IMR-90 (cell line): ENCODE data around the gene PPP1R14C. TPM values are rescaled to one million over a fixed set of nuclear protein-coding genes. Genes with fewer than 3 reads are reported as not detected.

Experiments used
- ATAC-seq: fragments of 200-7000 bp; cut with Tn5 transposase; 2 replicates; pipeline ENCODE4 v1.9.1; 2020; ENCODE audit warnings: low read depth, mild to moderate bottlenecking, moderate library complexity
- BruUV-seq: library from RNA; stranded (reverse); fragments of 400-500 nt; replicated peaks from 2 replicates; lab custom pipeline; 2021; lab: Mats Ljungman, UMichigan
- CTCF ChIA-PET: fragments of 300-600 bp; formaldehyde crosslinking; extraction: SDS; loops from one replicate; lab custom pipeline; 2021; ENCODE audit warnings: antibody characterized with exemption; lab: Yijun Ruan, JAX
- POLR2A ChIA-PET: fragments of 300-600 bp; sonication (Branson Sonifier 250); formaldehyde crosslinking; loops from one replicate; lab custom pipeline; 2022; ENCODE audit warnings: antibody characterized with exemption; ENCODE audit not compliant: unreplicated experiment; lab: Charles Lee
- DNase-seq: peaks from one replicate; pipeline ENCODE4 v3.0.0; 2013
- H2AFZ ChIP-seq: replicated peaks from 2 replicates; pipeline ENCODE3; 2013; ENCODE audit warnings: low read length, mild to moderate bottlenecking; ENCODE audit not compliant: poor library complexity
- H2AK5ac ChIP-seq: 2 replicates; pipeline ENCODE4 v1.6.1; 2013; ENCODE audit warnings: low read depth, low read length, inconsistent platforms
- H2AK9ac ChIP-seq: replicated peaks from 2 replicates; pipeline ENCODE3; 2013; ENCODE audit warnings: mild to moderate bottlenecking, low read depth, low read length, moderate library complexity; ENCODE audit not compliant: poor library complexity
- H2BK120ac ChIP-seq: 2 replicates; pipeline ENCODE4 v1.6.1; 2013; ENCODE audit warnings: low read depth, low read length, inconsistent platforms
- H2BK15ac ChIP-seq: 3 replicates; pipeline ENCODE4 v1.6.1; 2013; ENCODE audit warnings: low read depth, low read length, inconsistent platforms
- H2BK20ac ChIP-seq: 2 replicates; pipeline ENCODE4 v1.6.1; 2013; ENCODE audit warnings: low read depth, mild to moderate bottlenecking, inconsistent platforms, low read length, moderate library complexity
- H2BK5ac ChIP-seq: 2 replicates; pipeline ENCODE4 v1.6.1; 2013; ENCODE audit warnings: mild to moderate bottlenecking, low read depth, low read length, inconsistent platforms; ENCODE audit not compliant: poor library complexity, severe bottlenecking
- H3K14ac ChIP-seq: replicated peaks from 2 replicates; pipeline ENCODE4 v1.6.1; 2013; ENCODE audit warnings: low read depth, low read length, inconsistent platforms
- H3K18ac ChIP-seq: 2 replicates; pipeline ENCODE4 v1.6.1; 2013; ENCODE audit warnings: low read depth, low read length, control low read depth
- H3K23ac ChIP-seq: 2 replicates; pipeline ENCODE4 v1.6.1; 2013; ENCODE audit warnings: low read depth, low read length, inconsistent platforms
- H3K27ac ChIP-seq: 2 replicates; pipeline ENCODE4 v1.5.1; 2013; ENCODE audit warnings: mild to moderate bottlenecking, control low read depth, low read length; ENCODE audit not compliant: insufficient read depth
- H3K27me3 ChIP-seq: 2 replicates; pipeline ENCODE4 v1.6.1; 2013; ENCODE audit warnings: low read length; ENCODE audit not compliant: control insufficient read depth, insufficient read depth
- H3K36me3 ChIP-seq: 2 replicates; pipeline ENCODE4 v1.6.1; 2013; ENCODE audit warnings: low read length, mixed read lengths; ENCODE audit not compliant: control insufficient read depth, insufficient read depth
- H3K4ac ChIP-seq: 2 replicates; pipeline ENCODE4 v1.6.1; 2013; ENCODE audit warnings: low read depth, low read length, inconsistent platforms
- H3K4me1 ChIP-seq: 2 replicates; pipeline ENCODE4 v1.6.1; 2013; ENCODE audit warnings: low read length, mixed read lengths; ENCODE audit not compliant: control insufficient read depth, insufficient read depth
- H3K4me2 ChIP-seq: 2 replicates; pipeline ENCODE4 v1.6.1; 2013; ENCODE audit warnings: low read depth, mild to moderate bottlenecking, control low read depth, low read length, moderate library complexity
- H3K4me3 ChIP-seq: 2 replicates; pipeline ENCODE4 v1.5.1; 2013; ENCODE audit warnings: low read depth, mild to moderate bottlenecking, control low read depth, low read length, moderate library complexity; ENCODE audit not compliant: insufficient read depth
- H3K56ac ChIP-seq: 2 replicates; pipeline ENCODE4 v1.6.1; 2013; ENCODE audit warnings: low read length, inconsistent platforms; ENCODE audit not compliant: insufficient read depth; ENCODE audit errors: extremely low read depth
- H3K79me1 ChIP-seq, 2 experiments: 2 replicates each; pipeline ENCODE4 v1.6.1; 2013; ENCODE audit warnings: low read length in 2 of 2, inconsistent platforms in 1 of 2, low read depth in 1 of 2
- H3K9ac ChIP-seq: 2 replicates; pipeline ENCODE4 v1.6.1; 2013; ENCODE audit warnings: low read depth, low read length, control low read depth
- H3K9me1 ChIP-seq: 2 replicates; pipeline ENCODE4 v1.6.1; 2013; ENCODE audit warnings: low read length, inconsistent platforms; ENCODE audit not compliant: insufficient read depth
- H3K9me3 ChIP-seq: 2 replicates; pipeline ENCODE4 v1.6.1; 2013; ENCODE audit warnings: low read length; ENCODE audit not compliant: control insufficient read depth, insufficient read depth
- H4K20me1 ChIP-seq: 2 replicates; pipeline ENCODE4 v1.6.1; 2013; ENCODE audit warnings: low read length, inconsistent platforms; ENCODE audit not compliant: insufficient read depth
- H4K5ac ChIP-seq: 2 replicates; pipeline ENCODE4 v1.6.1; 2013; ENCODE audit warnings: mild to moderate bottlenecking, low read depth, low read length, control low read depth
- H4K8ac ChIP-seq, 2 experiments: 2 replicates each; pipeline ENCODE4 v1.6.1; 2013; ENCODE audit warnings: low read depth in 2 of 2, low read length in 2 of 2, control low read depth in 1 of 2, inconsistent platforms in 1 of 2
- H4K91ac ChIP-seq: 2 replicates; pipeline ENCODE4 v1.6.1; 2013; ENCODE audit warnings: low read depth, low read length, inconsistent platforms; ENCODE audit not compliant: insufficient read depth
- BHLHE40 ChIP-seq: fragments of 150-350 bp; IDR thresholded peaks from 2 replicates; pipeline ENCODE4 v1.6.1; 2016; ENCODE audit warnings: mild to moderate bottlenecking, low read depth, low read length
- CEBPB ChIP-seq: IDR thresholded peaks from 2 replicates; pipeline ENCODE4 v1.6.1; 2012; ENCODE audit warnings: low read depth, low read length, improper control_type of control experiment
- CHD1 ChIP-seq: IDR thresholded peaks from 2 replicates; pipeline ENCODE4 v1.6.1; 2012; ENCODE audit warnings: low read depth, low read length, improper control_type of control experiment
- CTCF ChIP-seq: conservative IDR thresholded peaks from 2 replicates; pipeline ENCODE4 v1.5.1; 2012; ENCODE audit warnings: mild to moderate bottlenecking, low read depth, low read length, improper control_type of control experiment
- FOS ChIP-seq: fragments of 150-350 bp; IDR thresholded peaks from 2 replicates; pipeline ENCODE4 v1.6.1; 2016; ENCODE audit warnings: low read depth, low read length
- MAFK ChIP-seq: IDR thresholded peaks from 2 replicates; pipeline ENCODE4 v1.6.1; 2012; ENCODE audit warnings: low read depth, low read length, improper control_type of control experiment
- MAZ ChIP-seq: IDR thresholded peaks from 2 replicates; pipeline ENCODE4 v1.6.1; 2012; ENCODE audit warnings: low read depth, mild to moderate bottlenecking, low read length, improper control_type of control experiment, moderate library complexity, borderline replicate concordance
- MXI1 ChIP-seq: IDR thresholded peaks from 2 replicates; pipeline ENCODE4 v1.6.1; 2012; ENCODE audit warnings: low read depth, mild to moderate bottlenecking, low read length, moderate library complexity, borderline replicate concordance
- NFE2L2 ChIP-seq: fragments of 150-350 bp; IDR thresholded peaks from 2 replicates; pipeline ENCODE4 v1.6.1; 2016; ENCODE audit warnings: low read depth, mild to moderate bottlenecking, low read length
- POLR2A ChIP-seq: IDR thresholded peaks from 2 replicates; pipeline ENCODE4 v1.6.1; 2012; ENCODE audit warnings: mild to moderate bottlenecking, low read depth, low read length
- RAD21 ChIP-seq: IDR thresholded peaks from 2 replicates; pipeline ENCODE4 v1.6.1; 2012; ENCODE audit warnings: low read length, improper control_type of control experiment
- RCOR1 ChIP-seq: IDR thresholded peaks from 2 replicates; pipeline ENCODE4 v1.6.1; 2012; ENCODE audit warnings: mild to moderate bottlenecking, low read length, improper control_type of control experiment; ENCODE audit not compliant: insufficient replicate concordance
- RFX5 ChIP-seq: IDR thresholded peaks from 2 replicates; pipeline ENCODE4 v1.8.0; 2012; ENCODE audit warnings: low read depth, mild to moderate bottlenecking, low read length, moderate library complexity
- SMC3 ChIP-seq: fragments of 150-350 bp; IDR thresholded peaks from 2 replicates; pipeline ENCODE4 v1.6.1; 2016; ENCODE audit warnings: low read depth, mild to moderate bottlenecking, antibody characterized with exemption, low read length, moderate library complexity
- WGBS, 2 experiments: methylation state at CpG; one replicate each; pipeline versions ENCODE4 v1.1.5 to v1.1.7; 2013; ENCODE audit warnings: missing lambda C conversion rate in 2 of 2; ENCODE audit not compliant: insufficient read length in 1 of 2; ENCODE audit errors: extremely low coverage in 2 of 2; 5-methylcytosine and 5-hydroxymethylcytosine counted together
- dilution Hi-C: fragments of 300-500 bp; cut with HindIII; formaldehyde crosslinking; loops from one replicate; pipeline ENCODE4 v1.14.3; 2018; ENCODE audit warnings: low sequenced_read_pairs; ENCODE audit not compliant: unreplicated experiment
- in situ Hi-C: fragments of 300-500 bp; cut with MboI; formaldehyde crosslinking; loops from 3 replicates; pipeline ENCODE4 v1.14.3; 2019; ENCODE audit warnings: low sequenced_read_pairs, inconsistent platforms, mixed read lengths
- intact Hi-C: fragments of 100-400 bp; cut with micrococcal nuclease; formaldehyde crosslinking; loops from 2 replicates; pipeline ENCODE4 v1.10.0; 2022
- polyA plus RNA-seq, 3 experiments: library from polyadenylated mRNA; depleted of rRNA; stranded (reverse); fragments of >200 nt; gene quantifications; 2 replicates each; pipeline ENCODE4 v1.2.3, GENCODE V29; 2012; ENCODE audit warnings: low replicate concordance in 1 of 3
- total RNA-seq: library from RNA; depleted of rRNA; stranded (reverse); fragments of >200 nt; gene quantifications from 2 replicates; pipeline ENCODE4 v1.2.3, GENCODE V29; 2012
- TF ChIP-seq, protein P1 (sequence below): fragments of 150-350 bp; IDR thresholded peaks from 2 replicates; pipeline ENCODE4 v1.6.1; 2017; ENCODE audit warnings: mild to moderate bottlenecking, antibody characterized with exemption, low read length, low read depth
- TF ChIP-seq, protein P2 (sequence below): fragments of 150-350 bp; IDR thresholded peaks from 2 replicates; pipeline ENCODE4 v1.6.1; 2016; ENCODE audit warnings: low read depth, mild to moderate bottlenecking, low read length, moderate library complexity, borderline replicate concordance

PPP1R14C gene
- total and polyA plus RNA-seq, 2 of the 4 experiments (the other 2 are of a cell fraction): not detected

DNA sequence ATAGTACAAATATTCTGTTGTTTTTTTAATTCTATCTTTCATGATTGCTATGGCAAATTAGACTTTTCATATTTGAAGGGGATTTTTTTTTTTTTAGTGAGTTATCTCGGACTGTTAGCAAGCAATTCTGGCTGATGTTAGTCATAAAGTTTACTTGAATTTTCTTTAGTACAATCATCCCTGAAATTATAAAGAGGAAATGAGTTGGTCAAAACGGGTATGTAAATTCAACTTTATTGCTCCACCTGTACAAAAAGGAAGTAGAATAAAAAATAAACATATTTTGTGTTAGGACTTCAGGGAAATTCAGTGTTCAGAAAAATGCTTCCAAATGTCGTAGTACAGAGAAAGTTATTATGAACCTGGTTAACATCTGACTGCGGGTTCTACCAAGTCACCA is 40.3 kb downstream of the PPP1R14C start:
- Histone ChIP-seq H3K27me3 (no peaks in the 10 kb centered on the region), H2BK5ac (no peak overlapping the region), H3K27ac (no peak overlapping the region), H4K91ac (no peak overlapping the region), H2AK5ac (no peak overlapping the region), H4K5ac (no peak overlapping the region), H3K14ac (no peak overlapping the region), H3K56ac (no peak overlapping the region), H3K9me1 (no peaks in the 10 kb centered on the region), H4K20me1 (no peaks in the 10 kb centered on the region), H3K4me3 (no peak overlapping the region), H3K9me3 (no peaks in the 10 kb centered on the region), H3K9ac (no peak overlapping the region), H3K23ac (no peak overlapping the region), H2BK120ac (no peak overlapping the region), H3K79me1 (no peaks in the 10 kb centered on the region), H2BK15ac (no peak overlapping the region), H2AK9ac (no peak overlapping the region), H4K8ac (no peak overlapping the region), H3K36me3 (no peaks in the 10 kb centered on the region), H3K4me2 (no peak overlapping the region), H3K4me1 (no peaks in the 10 kb centered on the region), H3K4ac (no peak overlapping the region), H2AFZ (no peak overlapping the region), H3K18ac (no peak overlapping the region), H2BK20ac (no peak overlapping the region)
- in situ Hi-C loops: no loop called here
- intact Hi-C loops: no loop called here
- no TSS peak for BruUV-seq
- ATAC-seq (no peak), DNase-seq (no peak)
- POLR2A ChIA-PET: no interaction called here
- 86% methylated on average over 1 of the region's 4 CpGs; no CpG with 5 or more reads in 1 of the 2 experiments for WGBS, 2 experiments
- dilution Hi-C loops: no loop called here
- TF ChIP-seq BHLHE40 (no peak), RFX5 (no peak), MAZ (no peak), MAFK (no peak), CHD1 (no peak), FOS (no peak), NFE2L2 (no peak), CEBPB (no peak), RCOR1 (no peak), RAD21 (no peak), POLR2A (no peak), MXI1 (no peak), SMC3 (no peak), CTCF (no peak)
- TF ChIP-seq, protein P1, sequence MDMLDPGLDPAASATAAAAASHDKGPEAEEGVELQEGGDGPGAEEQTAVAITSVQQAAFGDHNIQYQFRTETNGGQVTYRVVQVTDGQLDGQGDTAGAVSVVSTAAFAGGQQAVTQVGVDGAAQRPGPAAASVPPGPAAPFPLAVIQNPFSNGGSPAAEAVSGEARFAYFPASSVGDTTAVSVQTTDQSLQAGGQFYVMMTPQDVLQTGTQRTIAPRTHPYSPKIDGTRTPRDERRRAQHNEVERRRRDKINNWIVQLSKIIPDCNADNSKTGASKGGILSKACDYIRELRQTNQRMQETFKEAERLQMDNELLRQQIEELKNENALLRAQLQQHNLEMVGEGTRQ: no peak
- TF ChIP-seq, protein P2, sequence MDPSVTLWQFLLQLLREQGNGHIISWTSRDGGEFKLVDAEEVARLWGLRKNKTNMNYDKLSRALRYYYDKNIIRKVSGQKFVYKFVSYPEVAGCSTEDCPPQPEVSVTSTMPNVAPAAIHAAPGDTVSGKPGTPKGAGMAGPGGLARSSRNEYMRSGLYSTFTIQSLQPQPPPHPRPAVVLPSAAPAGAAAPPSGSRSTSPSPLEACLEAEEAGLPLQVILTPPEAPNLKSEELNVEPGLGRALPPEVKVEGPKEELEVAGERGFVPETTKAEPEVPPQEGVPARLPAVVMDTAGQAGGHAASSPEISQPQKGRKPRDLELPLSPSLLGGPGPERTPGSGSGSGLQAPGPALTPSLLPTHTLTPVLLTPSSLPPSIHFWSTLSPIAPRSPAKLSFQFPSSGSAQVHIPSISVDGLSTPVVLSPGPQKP: no peak
- CTCF ChIA-PET: no interaction called here
